Esophagus (tissue), 2 donors: ENCODE measurements around the gene GJC2. TPM values are rescaled to one million over a fixed set of nuclear protein-coding genes. Genes with fewer than 3 reads are reported as not detected.

ENCODE experiments used
- H3K27ac ChIP-seq, 2 donors: one replicate each; pipeline ENCODE4 v1.5.1; 2013; ENCODE audit warnings: low read depth in 2 of 2, mild to moderate bottlenecking in 2 of 2, inconsistent platforms in 1 of 2, low read length in 1 of 2, moderate library complexity in 1 of 2
- H3K27me3 ChIP-seq, 2 donors: one replicate each; pipeline ENCODE4 v1.6.1; 2013; ENCODE audit warnings: low read length in 2 of 2, control low read depth in 1 of 2, mild to moderate bottlenecking in 1 of 2; ENCODE audit not compliant: insufficient read depth in 2 of 2, control insufficient read depth in 1 of 2
- H3K36me3 ChIP-seq, 2 donors: one replicate each; pipeline ENCODE4 v1.6.1; 2013; ENCODE audit warnings: low read length in 1 of 2; ENCODE audit not compliant: control insufficient read depth in 2 of 2, insufficient read depth in 2 of 2
- H3K4me1 ChIP-seq, 2 donors: one replicate each; pipeline ENCODE4 v1.6.1; 2013; ENCODE audit warnings: low read length in 1 of 2; ENCODE audit not compliant: control insufficient read depth in 2 of 2, insufficient read depth in 2 of 2
- H3K4me3 ChIP-seq, 2 donors: one replicate each; pipeline ENCODE4 v1.5.1; 2013; ENCODE audit warnings: low read length in 2 of 2, mild to moderate bottlenecking in 2 of 2, low read depth in 1 of 2, moderate library complexity in 1 of 2
- H3K9me3 ChIP-seq, 2 donors: one replicate each; pipeline ENCODE4 v1.6.1; 2013; ENCODE audit warnings: mild to moderate bottlenecking in 2 of 2, low read depth in 1 of 2, low read length in 1 of 2, moderate library complexity in 1 of 2; ENCODE audit not compliant: control insufficient read depth in 2 of 2, insufficient read depth in 1 of 2
- whole genome bisulfite sequencing, 2 donors: extraction: QIAGEN DNeasy Blood & Tissue Kit; methylation state at CpG; one replicate each; pipeline ENCODE4 v1.1.7; 2013; 5-methylcytosine and 5-hydroxymethylcytosine counted together
- polyA plus RNA-seq, 2 donors: library from polyadenylated mRNA; stranded (reverse); fragments of 200-250 nt; gene quantifications; one replicate each; pipeline ENCODE4 v1.2.3, GENCODE V29; 2013
- donor health status: healthy with polysubstance abuse.
- donor health status: Bipolar disorder and iron deficiency.

Gene GJC2
- polyA plus RNA-seq, 2 donors: 0.57 to 0.64 TPM

- Histone ChIP-seq H3K36me3 (no peaks in the 10 kb centered on the region), H3K4me3 (no peak overlapping the region), H3K27ac (no peak overlapping the region), H3K4me1 (peaks cover 12 to 26% of the 10 kb centered on the region in 2 donors), H3K27me3 (no peaks in the 10 kb centered on the region), H3K9me3 (no peaks in the 10 kb centered on the region)
- WGBS, 2 donors: 84 to 89% methylated on average over 16 of the region's 16 CpGs
These were observed 6.1 kb downstream of the GJC2 start for GRCh38 chr1:228155596-228156514.

GRCh38 chr1:228156515-228156881 lies 6.8 kb downstream of the GJC2 start:
- peaks cover 12 to 19% of the 10 kb centered on the region in 2 donors for H3K4me1 ChIP-seq
- no peak overlapping the region for H3K4me3 ChIP-seq
- no peaks in the 10 kb centered on the region for H3K27me3 ChIP-seq
- no peak overlapping the region for H3K27ac ChIP-seq
- 54 to 71% methylated on average over 9 of the region's 9 CpGs for WGBS, 2 donors
- no peaks in the 10 kb centered on the region for H3K36me3 ChIP-seq
- H3K9me3 ChIP-seq: no peaks in the 10 kb centered on the region

GRCh38 chr1:228156941-228157728 lies 7.4 kb downstream of the GJC2 start:
- Histone ChIP-seq H3K4me3 (no peak overlapping the region), H3K9me3 (no peaks in the 10 kb centered on the region), H3K27me3 (no peaks in the 10 kb centered on the region), H3K4me1 (peaks cover 16 to 22% of the 10 kb centered on the region in 2 donors), H3K27ac (no peak overlapping the region), H3K36me3 (no peaks in the 10 kb centered on the region)
- WGBS, 2 donors: 70 to 74% methylated on average over 24 of the region's 24 CpGs

- Histone ChIP-seq H3K36me3 (no peaks in the 10 kb centered on the region), H3K4me1 (peaks cover 19 to 28% of the 10 kb centered on the region in 2 donors), H3K9me3 (no peaks in the 10 kb centered on the region), H3K27ac (no peak overlapping the region), H3K27me3 (no peaks in the 10 kb centered on the region), H3K4me3 (no peak overlapping the region)
- WGBS, 2 donors: 66 to 70% methylated on average over 43 of the region's 43 CpGs
These were observed 8.0 kb downstream of the GJC2 start for GRCh38 chr1:228157729-228158126.

GRCh38 chr1:228158151-228159007 lies 8.6 kb downstream of the GJC2 start:
- 49 to 51% methylated on average over 80 to 98 of the region's 98 CpGs for WGBS, 2 donors
- Histone ChIP-seq H3K4me3 (no peak overlapping the region), H3K4me1 (peaks cover 23 to 34% of the 10 kb centered on the region in 2 donors), H3K27me3 (no peaks in the 10 kb centered on the region), H3K9me3 (no peaks in the 10 kb centered on the region), H3K36me3 (no peaks in the 10 kb centered on the region), H3K27ac (no peak overlapping the region)

- no peaks in the 10 kb centered on the region for H3K9me3 ChIP-seq
- no peaks in the 10 kb centered on the region for H3K36me3 ChIP-seq
- H3K27ac ChIP-seq: no peak overlapping the region
- WGBS, 2 donors: 83 to 86% methylated on average over 11 to 14 of the region's 14 CpGs
- peaks cover 24 to 35% of the 10 kb centered on the region in 2 donors for H3K4me1 ChIP-seq
- no peak overlapping the region for H3K4me3 ChIP-seq
- H3K27me3 ChIP-seq: no peaks in the 10 kb centered on the region
These were observed 9.4 kb downstream of the GJC2 start for GRCh38 chr1:228159008-228159665.

GRCh38 chr1:228160201-228160761 lies 10.6 kb downstream of the GJC2 start:
- Histone ChIP-seq H3K4me1 (peaks cover 23 to 29% of the 10 kb centered on the region in 2 donors), H3K4me3 (no peak overlapping the region), H3K27ac (no peak overlapping the region), H3K27me3 (no peaks in the 10 kb centered on the region), H3K36me3 (no peaks in the 10 kb centered on the region), H3K9me3 (no peaks in the 10 kb centered on the region)
- 63 to 69% methylated on average over 15 of the region's 15 CpGs for WGBS, 2 donors

- Histone ChIP-seq H3K27me3 (no peaks in the 10 kb centered on the region), H3K4me3 (no peak overlapping the region), H3K36me3 (no peaks in the 10 kb centered on the region), H3K27ac (peak overlapping the region in 1 of 2 donors; percentile 71), H3K4me1 (peaks cover 20 to 26% of the 10 kb centered on the region in 2 donors), H3K9me3 (no peaks in the 10 kb centered on the region)
- 28 to 33% methylated on average over 6 to 7 of the region's 7 CpGs for WGBS, 2 donors
These were observed 11.6 kb downstream of the GJC2 start for GRCh38 chr1:228161362-228161761.
